Smooth muscle cell (in vitro differentiated cells): Measurements from ENCODE around the gene P2RY14. TPM values are rescaled to one million over a fixed set of nuclear protein-coding genes. Genes with fewer than 3 reads are reported as not detected.

ENCODE experiments used
- DNase-seq: peaks from one replicate; lab custom pipeline; 2025; ENCODE audit not compliant: unreplicated experiment; lab: John Stamatoyannopoulos, UW
- H2AFZ ChIP-seq: fragments of 200-600 bp; sonication (generic); 2 replicates; pipeline ENCODE4 v1.6.0; 2016; ENCODE audit warnings: antibody characterized with exemption, low read depth, mild to moderate bottlenecking
- H3F3A ChIP-seq: fragments of 200-600 bp; sonication (generic); 2 replicates; pipeline ENCODE4 v1.6.0; 2017; ENCODE audit warnings: antibody characterized with exemption, low read depth
- H3K27ac ChIP-seq: fragments of 200-600 bp; sonication (generic); 2 replicates; pipeline ENCODE4 v1.5.1; 2016; ENCODE audit warnings: low read depth, mild to moderate bottlenecking
- H3K27me3 ChIP-seq: fragments of 200-600 bp; sonication (generic); 2 replicates; pipeline ENCODE4 v1.6.1; 2016; ENCODE audit warnings: low read depth, mild to moderate bottlenecking
- H3K36me3 ChIP-seq: fragments of 200-600 bp; sonication (generic); 2 replicates; pipeline ENCODE4 v1.5.1; 2016; ENCODE audit warnings: low read depth
- H3K4me1 ChIP-seq: fragments of 200-600 bp; sonication (generic); 2 replicates; pipeline ENCODE4 v1.5.1; 2016; ENCODE audit warnings: low read depth
- H3K4me2 ChIP-seq: fragments of 200-600 bp; sonication (generic); 2 replicates; pipeline ENCODE4 v1.6.0; 2016; ENCODE audit warnings: mild to moderate bottlenecking
- H3K4me3 ChIP-seq: fragments of 200-600 bp; sonication (generic); 2 replicates; pipeline ENCODE4 v1.5.1; 2016; ENCODE audit warnings: mild to moderate bottlenecking
- H3K79me2 ChIP-seq: fragments of 200-600 bp; sonication (generic); 2 replicates; pipeline ENCODE4 v1.6.0; 2016; ENCODE audit warnings: low read depth, mild to moderate bottlenecking
- H3K9ac ChIP-seq: fragments of 200-600 bp; sonication (generic); 2 replicates; pipeline ENCODE4 v1.6.0; 2016; ENCODE audit warnings: low read depth
- H3K9me3 ChIP-seq: fragments of 200-600 bp; sonication (generic); replicated peaks from 2 replicates; pipeline ENCODE4 v1.5.1; 2016; ENCODE audit warnings: low read depth
- H4K20me1 ChIP-seq: fragments of 200-600 bp; sonication (generic); 2 replicates; pipeline ENCODE4 v1.6.0; 2016; ENCODE audit warnings: low read depth
- CTCF ChIP-seq: fragments of 200-600 bp; sonication (generic); IDR thresholded peaks from 2 replicates; pipeline ENCODE4 v1.5.1; 2017; ENCODE audit warnings: borderline replicate concordance, mild to moderate bottlenecking, antibody characterized with exemption; ENCODE audit not compliant: insufficient read depth, poor library complexity, severe bottlenecking
- WGBS: methylation state at CpG from one replicate; pipeline ENCODE4 v1.1.7; 2016; ENCODE audit warnings: low lambda C conversion rate; 5-methylcytosine and 5-hydroxymethylcytosine counted together
- polyA plus RNA-seq: library from polyadenylated mRNA; unstranded; fragments of >200 nt; fragmentation: Nextera tagmentation; extraction: Ambion mirVana; gene quantifications from 2 replicates; pipeline ENCODE4 v1.2.1, GENCODE V29; 2016
- total RNA-seq: library from RNA; depleted of rRNA; stranded (reverse); fragments of >200 nt; gene quantifications from 2 replicates; pipeline ENCODE4 v1.2.3, GENCODE V29; 2014

P2RY14 gene
- total and polyA plus RNA-seq, 2 experiments from 2014 or later, result not detected

- no peaks in the 10 kb centered on the region for H4K20me1 ChIP-seq
- no peaks in the 10 kb centered on the region for H3F3A ChIP-seq
- H2AFZ ChIP-seq, result no peak overlapping the region
- no peak for DNase-seq
- H3K36me3 ChIP-seq, result no peaks in the 10 kb centered on the region
- no peaks in the 10 kb centered on the region for H3K27me3 ChIP-seq
- no peak overlapping the region for H3K4me3 ChIP-seq
- H3K4me1 ChIP-seq, result no peaks in the 10 kb centered on the region
- 41% methylated on average over 6 of the region's 6 CpGs for WGBS
- no peak for TF ChIP-seq CTCF
- H3K9me3 ChIP-seq, result no peaks in the 10 kb centered on the region
- H3K9ac ChIP-seq, result no peak overlapping the region
- no peak overlapping the region for H3K4me2 ChIP-seq
- H3K79me2 ChIP-seq, result no peaks in the 10 kb centered on the region
- no peak overlapping the region for H3K27ac ChIP-seq
These were observed 14.8 kb upstream of the P2RY14 start for GRCh38 chr3:151293127-151293526.

- Histone ChIP-seq H3K9ac (no peak overlapping the region), H4K20me1 (no peaks in the 10 kb centered on the region), H3K27me3 (no peaks in the 10 kb centered on the region), H3K4me1 (no peaks in the 10 kb centered on the region), H3K9me3 (no peaks in the 10 kb centered on the region), H3K4me2 (no peak overlapping the region), H3F3A (no peaks in the 10 kb centered on the region), H3K79me2 (no peaks in the 10 kb centered on the region), H3K4me3 (no peak overlapping the region), H3K36me3 (no peaks in the 10 kb centered on the region), H3K27ac (no peak overlapping the region), H2AFZ (no peak overlapping the region)
- 64% methylated on average over 3 of the region's 3 CpGs for WGBS
- peak; percentile 59 for TF ChIP-seq CTCF
- no peak for DNase-seq
These were observed 12.3 kb upstream of the P2RY14 start for GRCh38 chr3:151290673-151291072.

GRCh38 chr3:151289445-151289844 is 11.1 kb upstream of the P2RY14 start:
- Histone ChIP-seq H3K4me1 (no peaks in the 10 kb centered on the region), H3K4me2 (no peak overlapping the region), H4K20me1 (no peaks in the 10 kb centered on the region), H3K27me3 (no peaks in the 10 kb centered on the region), H3K36me3 (no peaks in the 10 kb centered on the region), H3K79me2 (no peaks in the 10 kb centered on the region), H3K27ac (no peak overlapping the region), H3F3A (no peaks in the 10 kb centered on the region), H3K9me3 (no peaks in the 10 kb centered on the region), H3K9ac (no peak overlapping the region), H2AFZ (no peak overlapping the region), H3K4me3 (no peak overlapping the region)
- 29% methylated on average over 3 of the region's 3 CpGs for WGBS
- DNase-seq, result no peak
- TF ChIP-seq CTCF, result no peak

GRCh38 chr3:151285940-151286339 is 7.6 kb upstream of the P2RY14 start:
- Histone ChIP-seq H3K79me2 (no peaks in the 10 kb centered on the region), H3K4me3 (no peak overlapping the region), H4K20me1 (no peaks in the 10 kb centered on the region), H3K4me1 (no peaks in the 10 kb centered on the region), H3K9ac (no peak overlapping the region), H3K36me3 (no peaks in the 10 kb centered on the region), H3K9me3 (no peaks in the 10 kb centered on the region), H3F3A (no peaks in the 10 kb centered on the region), H3K27me3 (no peaks in the 10 kb centered on the region), H2AFZ (no peak overlapping the region), H3K4me2 (no peak overlapping the region), H3K27ac (no peak overlapping the region)
- WGBS, result 85% methylated on average over 1 of the region's 1 CpG
- DNase-seq, result no peak
- no peak for TF ChIP-seq CTCF
